Kidney epithelial cell (primary cell): ENCODE measurements around the gene C1QTNF5. TPM values are rescaled to one million over a fixed set of nuclear protein-coding genes. Genes with fewer than 3 reads are reported as not detected.

ENCODE experiments used
- DNase-seq: peaks from one replicate; pipeline ENCODE4 v3.0.0-alpha.2; 2010; ENCODE audit warnings: low read depth
- H3K27me3 ChIP-seq: 2 replicates; pipeline ENCODE4 v1.6.0; 2011; ENCODE audit warnings: low read length; ENCODE audit not compliant: control insufficient read depth, insufficient read depth
- H3K36me3 ChIP-seq: 2 replicates; pipeline ENCODE4 v1.5.1; 2011; ENCODE audit warnings: low read length; ENCODE audit not compliant: control insufficient read depth, insufficient read depth
- H3K4me3 ChIP-seq: 2 replicates; pipeline ENCODE4 v1.5.1; 2011; ENCODE audit warnings: low read depth, mild to moderate bottlenecking, control low read depth, low read length
- CTCF ChIP-seq: IDR thresholded peaks from 2 replicates; pipeline ENCODE4 v1.5.1; 2011; ENCODE audit warnings: mild to moderate bottlenecking, moderate library complexity, low read length, control low read depth, inconsistent platforms; ENCODE audit not compliant: insufficient read depth, poor library complexity, severe bottlenecking
- total RNA-seq: library from RNA; depleted of rRNA; stranded (reverse); fragments of >200 nt; gene quantifications from 2 replicates; pipeline ENCODE4 v1.2.3, GENCODE V29; 2015

The C1QTNF5 gene
- total RNA-seq, 1 donor from 2014 or later: 2.9 TPM

- no peak for DNase-seq
- no peak overlapping the region for H3K4me3 ChIP-seq
- peaks cover 12% of the 10 kb centered on the region for H3K27me3 ChIP-seq
- no peaks in the 10 kb centered on the region for H3K36me3 ChIP-seq
- no peak for TF ChIP-seq CTCF
Observed at GRCh38 chr11:119351232-119351631, 10.5 kb upstream of the C1QTNF5 start.

- DNase-seq: no peak
- H3K27me3 ChIP-seq: peaks cover 16% of the 10 kb centered on the region
- H3K36me3 ChIP-seq: no peaks in the 10 kb centered on the region
- H3K4me3 ChIP-seq: no peak overlapping the region
- no peak for TF ChIP-seq CTCF
Observed at GRCh38 chr11:119350302-119350701, 9.6 kb upstream of the C1QTNF5 start.

- TF ChIP-seq CTCF: no peak
- H3K36me3 ChIP-seq: no peaks in the 10 kb centered on the region
- DNase-seq: no peak
- H3K27me3 ChIP-seq: peaks cover 16% of the 10 kb centered on the region
- H3K4me3 ChIP-seq: no peak overlapping the region
Observed at GRCh38 chr11:119347940-119348605, 7.4 kb upstream of the C1QTNF5 start.

GRCh38 chr11:119347242-119347641, 6.6 kb upstream of the C1QTNF5 start:
- Histone ChIP-seq H3K27me3 (peaks cover 20% of the 10 kb centered on the region), H3K4me3 (no peak overlapping the region), H3K36me3 (no peaks in the 10 kb centered on the region)
- TF ChIP-seq CTCF: no peak
- DNase-seq: no peak

GRCh38 chr11:119346605-119347004, 5.9 kb upstream of the C1QTNF5 start, which contains the start of gene MFRP:
Gene MFRP, minus strand, starts transcription at chr11:119346705. Its CDS starts 192 bp downstream, at chr11:119346513.
- Histone ChIP-seq H3K4me3 (no peak within 1 kb of the TSS), H3K27me3 (peaks cover 25% of the 10 kb centered on the region), H3K36me3 (no peaks in the 10 kb centered on the region)
- no peak for DNase-seq
- no peak for TF ChIP-seq CTCF

GRCh38 chr11:119345685-119346084, 5.0 kb upstream of the C1QTNF5 start:
- no peaks in the 10 kb centered on the region for H3K36me3 ChIP-seq
- DNase-seq: no peak
- H3K27me3 ChIP-seq: peaks cover 34% of the 10 kb centered on the region
- H3K4me3 ChIP-seq: no peak overlapping the region
- no peak for TF ChIP-seq CTCF
